GM19324 (cell line): ENCODE results near the gene TUBAL3.
"Not testable (repeated sequence)": the region's sequence is repeated elsewhere in the genome, so short reads cannot be mapped to it uniquely, and the experiment has no call there.

ENCODE experiments used
- ATAC-seq: cut with Tn5 transposase; IDR thresholded peaks from one replicate; pipeline ENCODE4 v1.9.1; 2021; ENCODE audit warnings: mild to moderate bottlenecking, moderate library complexity; ENCODE audit not compliant: unreplicated experiment, low FRiP score

The TUBAL3 gene

DNA sequence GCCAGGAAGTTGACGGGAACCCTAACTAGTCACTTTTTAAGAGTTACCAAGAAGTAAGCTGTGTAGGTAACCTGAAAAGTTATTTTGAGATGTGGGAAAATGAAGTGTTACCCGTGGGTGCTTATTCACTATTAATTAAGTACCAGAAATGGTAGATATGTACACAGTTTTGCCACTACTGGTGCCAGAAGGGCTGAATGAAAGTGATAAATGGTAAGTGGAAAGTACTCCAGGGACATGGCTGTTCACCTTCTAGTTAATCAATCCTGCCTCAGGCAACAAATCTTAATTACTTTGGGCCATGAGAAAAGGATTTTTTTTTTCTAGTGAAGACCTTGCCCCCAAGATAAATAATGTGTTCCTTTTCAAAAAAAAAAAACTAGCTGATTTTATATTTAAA, 23.5 kb upstream of the TUBAL3 start:
- ATAC-seq, result no peak

DNA sequence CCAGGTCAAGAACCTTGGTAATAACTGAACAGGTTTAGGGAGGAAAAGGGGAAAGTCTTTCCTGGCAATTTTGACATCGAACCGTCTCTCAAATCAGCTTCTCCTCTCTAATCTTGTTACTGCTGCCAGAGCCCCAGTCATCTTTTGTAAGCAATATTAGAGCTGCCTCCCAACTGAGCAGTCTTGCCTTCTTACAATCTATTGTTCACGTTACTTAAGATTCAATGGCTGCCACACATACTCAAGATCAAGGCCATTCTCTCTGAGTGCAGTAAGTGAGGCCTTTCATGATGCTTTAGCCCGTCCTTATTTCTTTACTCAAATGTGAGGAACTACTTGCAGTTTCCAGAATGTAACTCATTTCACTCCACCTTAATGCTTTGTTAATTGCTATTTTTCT, 20.1 kb upstream of the TUBAL3 start:
- ATAC-seq, result no peak

DNA sequence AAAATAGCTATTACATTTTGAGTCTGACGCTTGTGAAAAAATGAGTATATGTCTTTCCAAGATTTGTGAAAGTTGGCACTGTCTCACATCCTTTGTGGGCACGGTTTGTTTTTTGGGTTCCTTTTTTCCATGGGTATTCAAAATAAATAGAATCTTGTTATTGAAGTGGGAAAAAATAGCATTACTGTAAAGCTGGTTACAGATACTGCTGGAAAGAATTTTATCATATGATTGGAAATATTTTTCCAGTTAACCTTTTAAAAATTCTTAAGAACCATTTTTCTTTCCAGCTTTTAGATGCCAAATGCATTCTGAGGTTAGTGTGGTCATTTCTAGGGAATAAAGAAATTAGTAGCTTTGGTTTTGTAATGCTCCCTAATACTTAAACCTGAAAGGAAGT, 19.1 kb upstream of the TUBAL3 start:
- ATAC-seq, result no peak

DNA sequence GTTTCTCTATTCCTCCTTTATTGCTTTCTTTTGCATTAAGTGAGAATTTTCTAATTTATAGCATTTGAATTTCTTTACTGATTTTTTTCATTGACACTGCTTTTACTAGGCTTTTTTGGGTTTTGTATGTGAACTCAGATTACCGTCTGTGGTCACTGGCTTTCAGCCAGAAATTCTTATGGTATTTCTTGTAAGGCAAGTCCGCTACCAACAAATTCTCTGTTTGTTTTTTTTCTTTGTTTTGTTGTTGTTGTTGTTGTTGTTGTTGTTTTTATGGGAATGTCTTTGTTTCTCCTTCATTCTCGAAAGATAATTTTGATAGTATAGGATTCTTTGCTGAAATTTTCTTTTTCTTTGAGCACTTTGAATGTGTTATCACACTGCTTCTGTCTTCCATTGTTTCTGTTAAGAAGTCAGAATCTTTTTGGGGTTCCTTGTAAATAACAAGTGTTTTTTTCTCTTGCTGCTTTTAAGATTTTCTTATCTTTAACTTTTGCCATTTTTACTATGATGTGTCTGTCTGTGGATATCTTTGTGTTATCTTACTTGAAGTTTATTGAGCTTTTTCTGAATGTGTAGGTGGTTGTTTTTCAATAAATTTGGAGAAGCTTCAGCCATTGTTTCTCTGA, 15.0 kb upstream of the TUBAL3 start:
- ATAC-seq, result no peak

DNA sequence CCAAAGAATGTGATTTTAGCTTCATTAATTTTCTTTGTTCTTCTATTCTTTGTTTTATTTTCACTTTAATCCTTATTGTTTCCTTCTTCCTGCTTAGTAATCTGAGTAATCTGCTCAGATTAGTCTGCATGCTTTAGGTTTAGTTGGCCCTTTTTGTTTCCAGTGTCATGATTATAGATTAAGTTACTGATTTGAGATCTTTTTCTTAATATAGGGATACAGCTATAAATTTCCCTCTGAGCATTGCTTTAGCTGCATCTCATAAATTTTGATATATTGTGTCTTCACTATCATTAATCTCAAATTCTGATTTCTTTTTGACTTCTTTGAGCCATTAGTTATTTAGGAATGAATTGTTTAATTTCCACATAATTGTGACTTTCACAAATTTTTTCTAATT, 14.0 kb upstream of the TUBAL3 start:
- ATAC-seq, result no peak

DNA sequence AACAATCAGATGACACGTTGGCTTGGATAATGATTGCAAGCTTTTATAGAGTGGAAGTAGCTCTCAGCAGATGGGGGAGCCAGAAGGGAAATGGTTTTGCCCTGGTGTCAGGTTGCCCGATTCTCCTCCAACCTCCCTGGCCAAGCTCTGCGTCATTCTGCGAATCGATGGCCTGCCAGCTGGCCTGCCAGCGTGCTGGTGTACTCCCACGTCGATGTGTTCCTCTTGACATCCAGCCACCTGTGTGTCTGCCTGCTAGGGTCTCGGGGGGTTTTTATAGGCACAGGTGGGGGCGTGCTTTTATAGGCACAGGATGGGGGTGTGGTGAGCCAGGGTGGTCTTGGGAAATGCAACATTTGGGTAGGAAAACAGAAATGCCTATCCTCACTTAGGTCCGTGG, 12.4 kb upstream of the TUBAL3 start:
- no peak for ATAC-seq

DNA sequence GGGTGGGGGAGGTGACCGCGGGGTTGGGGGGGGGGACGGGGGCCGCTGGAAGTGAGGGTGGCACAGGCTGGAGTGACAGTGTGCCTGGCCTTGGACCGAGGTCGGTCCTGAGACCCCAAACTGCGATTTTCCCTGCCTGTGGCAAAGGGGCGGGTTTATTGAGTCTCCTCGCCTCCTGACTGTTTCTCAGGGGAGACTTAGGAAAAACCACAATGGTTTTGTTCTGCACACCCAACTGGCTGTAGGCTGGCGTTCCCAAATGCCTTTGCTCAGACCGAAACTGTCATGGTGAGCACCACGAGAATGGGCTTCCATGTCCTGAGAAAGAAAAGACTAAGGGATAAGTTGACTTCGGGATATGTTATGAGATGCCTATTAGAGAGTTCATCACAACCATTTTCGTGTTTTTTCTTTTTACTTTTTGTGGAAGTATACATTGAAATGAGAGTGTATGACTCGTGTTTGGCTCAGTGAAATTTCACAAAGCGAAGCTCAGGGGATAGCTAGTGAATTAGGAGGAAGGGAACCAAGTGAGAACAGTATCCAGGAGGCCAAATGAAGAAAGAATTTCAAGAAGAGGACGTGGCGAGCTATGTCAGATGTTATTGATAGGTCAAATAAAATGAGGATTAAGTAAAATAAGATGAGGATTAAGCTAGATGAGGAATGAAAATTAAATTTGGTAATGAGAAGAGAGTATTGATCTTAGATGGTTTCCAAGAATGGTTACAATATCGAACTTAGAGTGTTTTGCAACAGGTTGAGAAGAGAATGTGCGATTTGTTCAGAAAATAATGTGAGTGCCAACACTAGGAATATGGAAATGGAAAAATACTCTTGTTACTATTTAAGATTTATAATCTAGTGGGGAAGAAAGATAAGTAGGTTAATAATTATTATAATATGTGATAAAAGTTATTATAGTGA, 8.6 kb upstream of the TUBAL3 start:
- no peak for ATAC-seq

DNA sequence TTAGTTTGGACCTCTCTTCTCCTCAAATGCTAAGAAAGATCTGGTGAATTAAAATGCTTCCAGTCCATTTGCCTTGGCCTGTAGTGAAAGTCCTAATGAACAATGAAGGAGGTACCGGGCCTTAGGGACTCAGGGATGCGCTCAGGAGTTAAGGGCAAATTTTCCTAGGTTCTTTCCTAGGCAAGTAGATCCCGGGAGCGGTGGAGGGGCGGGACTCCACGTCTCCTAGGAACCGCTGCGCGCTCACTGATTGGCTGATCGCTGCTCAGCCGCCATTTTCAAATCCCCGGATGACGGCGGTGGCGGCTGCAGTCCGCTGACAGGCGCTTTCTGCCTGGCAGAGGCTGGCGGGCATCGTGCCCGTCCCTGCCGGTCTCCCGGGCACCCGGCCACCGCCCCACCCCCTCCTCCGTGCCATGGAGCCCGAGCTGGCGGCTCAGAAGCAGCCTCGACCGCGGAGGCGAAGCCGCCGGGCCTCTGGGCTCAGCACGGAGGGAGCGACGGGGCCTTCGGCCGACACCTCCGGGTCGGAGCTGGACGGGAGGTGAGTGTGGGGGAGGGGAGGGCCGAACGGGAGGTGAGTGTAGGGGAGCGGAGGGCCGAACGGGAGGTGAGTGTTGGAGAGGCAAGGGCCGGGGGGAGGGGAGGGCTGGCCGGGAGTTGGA, 7.8 kb upstream of the TUBAL3 start, which contains the start of gene NET1:
NET1 (plus strand) TSS at position 281 of the 665 bp plus-strand sequence; CDS start at position 417, 136 bp downstream.
- peak; percentile 96 for ATAC-seq

DNA sequence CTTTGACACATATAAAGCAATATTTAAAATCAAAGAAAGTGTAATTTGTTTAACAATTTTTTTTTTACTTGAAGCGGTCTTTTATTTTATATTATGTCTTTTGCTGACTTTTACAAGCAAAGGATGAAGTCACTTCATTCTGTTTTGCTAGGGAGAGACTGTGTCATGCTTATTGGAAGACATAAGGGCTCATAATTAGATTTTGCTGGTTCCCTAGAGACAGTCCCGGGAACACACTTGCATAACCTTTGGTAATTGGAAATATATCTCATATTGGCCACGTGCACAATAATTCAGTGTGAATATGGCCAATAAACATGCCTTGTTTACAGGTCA, 7.3 kb upstream of the TUBAL3 start:
- ATAC-seq, result no peak

DNA sequence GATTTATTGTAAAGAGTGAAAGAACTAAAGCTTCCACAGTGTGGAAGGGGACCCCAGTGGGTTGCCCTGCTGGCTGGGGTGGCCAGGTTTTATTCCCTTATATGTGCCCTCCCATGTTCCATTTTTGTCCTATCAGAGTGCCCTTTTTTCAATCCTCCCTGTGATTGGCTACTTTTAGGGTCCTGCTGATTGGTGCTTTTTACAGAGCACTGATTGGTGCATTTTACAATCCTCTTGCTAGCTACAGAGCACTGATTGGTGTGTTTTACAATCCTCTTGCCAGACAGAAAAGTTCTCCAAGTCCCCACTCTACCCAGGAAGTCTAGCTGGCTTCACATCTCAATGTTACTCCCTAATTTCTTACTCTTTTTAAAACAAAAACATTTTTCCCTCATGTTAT, 6.2 kb upstream of the TUBAL3 start:
- not testable (repeated sequence) for ATAC-seq

DNA sequence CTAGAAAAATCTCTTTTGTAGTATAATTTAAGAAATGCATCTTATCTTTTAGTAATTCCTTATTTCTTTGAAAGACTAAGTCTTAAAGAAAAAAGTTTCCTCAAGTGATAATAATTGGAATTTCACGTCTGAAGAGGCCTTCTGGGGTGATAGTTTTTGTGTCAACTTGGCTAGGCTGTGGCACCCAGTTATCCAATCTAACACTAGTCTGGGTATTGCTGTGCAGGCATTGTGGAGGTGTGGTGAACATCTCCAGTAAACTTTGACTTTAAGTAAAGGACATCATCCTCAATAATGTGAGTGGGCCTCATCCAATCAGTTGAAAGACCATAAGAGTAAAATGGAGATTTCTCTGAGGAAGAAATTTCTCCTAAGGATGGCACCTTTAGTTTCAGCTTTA, 2.3 kb upstream of the TUBAL3 start:
- ATAC-seq, result no peak

DNA sequence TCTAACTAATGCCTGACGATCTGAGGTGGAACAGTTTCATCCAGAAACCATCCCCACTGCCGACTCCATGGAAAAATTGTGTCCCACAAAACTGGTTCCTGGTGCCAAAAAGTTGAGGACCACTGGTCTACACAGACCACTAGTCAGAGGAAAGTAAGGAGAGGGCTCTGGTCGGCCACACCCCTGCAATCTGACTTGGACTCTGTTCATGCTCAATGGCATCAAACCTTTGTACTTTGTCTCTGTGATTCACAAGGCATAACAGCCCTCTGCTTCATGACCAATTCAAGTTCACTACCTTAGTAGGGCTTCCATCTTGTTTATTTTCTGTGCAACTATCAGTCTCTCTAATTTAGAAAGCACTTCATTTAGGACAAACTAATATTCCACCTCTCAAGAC, 1.8 kb downstream of the TUBAL3 start:
- no peak for ATAC-seq

DNA sequence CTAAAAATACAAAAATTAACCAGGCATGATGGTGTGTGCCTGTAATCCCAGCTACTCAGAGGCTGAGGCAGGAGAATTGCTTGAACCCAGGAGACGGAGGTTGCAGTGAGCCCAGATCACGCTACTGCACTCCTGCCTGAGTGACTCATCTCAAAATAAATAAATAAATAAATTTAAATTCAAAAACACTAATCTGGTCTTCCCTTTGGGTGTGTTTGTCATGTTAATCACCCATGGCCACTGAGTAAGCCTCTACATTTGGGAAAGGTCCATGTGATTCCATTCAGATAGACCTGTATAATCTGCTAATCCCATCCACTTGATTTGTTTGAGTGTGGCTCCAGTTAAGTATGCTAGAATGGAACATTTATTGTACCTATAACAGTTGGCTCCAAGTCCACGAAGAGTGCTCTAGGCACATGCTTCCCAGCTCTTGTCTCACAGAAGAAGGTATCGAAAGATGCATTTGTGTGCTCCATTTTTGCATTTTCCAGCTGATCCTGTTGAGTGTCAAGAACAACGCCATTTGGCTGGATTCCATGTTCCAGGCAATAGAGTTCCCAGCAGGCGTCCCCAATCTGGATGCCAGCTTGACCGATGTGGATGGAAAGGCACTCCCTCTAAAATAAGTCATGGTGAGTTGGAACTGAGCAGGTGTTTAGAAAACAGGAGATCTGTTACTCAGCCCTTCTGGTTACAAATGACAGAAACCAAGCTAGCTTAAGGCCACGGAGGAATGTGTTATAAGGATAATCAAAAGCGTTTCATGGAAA, 4.0 kb downstream of the TUBAL3 start:
- ATAC-seq, result no peak

DNA sequence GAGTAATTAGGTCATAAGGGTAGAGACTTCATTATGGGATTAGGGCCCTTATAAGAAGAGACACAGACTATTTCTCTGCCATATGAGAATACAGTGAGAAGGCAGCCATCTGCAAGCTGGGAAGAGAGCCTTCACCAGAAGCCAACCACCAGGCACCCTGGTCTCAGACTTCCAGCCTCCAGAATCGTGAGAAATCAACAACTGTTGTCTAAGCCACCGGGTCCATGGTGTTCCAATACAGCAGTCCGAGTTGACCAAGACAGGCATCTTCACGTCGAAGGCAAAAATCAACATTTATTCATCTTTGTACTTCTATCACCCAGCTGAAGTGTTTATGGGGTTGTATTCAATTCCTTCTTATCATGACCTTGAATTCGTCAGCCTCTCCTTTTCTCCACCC, 5.3 kb downstream of the TUBAL3 start:
- ATAC-seq, result no peak

DNA sequence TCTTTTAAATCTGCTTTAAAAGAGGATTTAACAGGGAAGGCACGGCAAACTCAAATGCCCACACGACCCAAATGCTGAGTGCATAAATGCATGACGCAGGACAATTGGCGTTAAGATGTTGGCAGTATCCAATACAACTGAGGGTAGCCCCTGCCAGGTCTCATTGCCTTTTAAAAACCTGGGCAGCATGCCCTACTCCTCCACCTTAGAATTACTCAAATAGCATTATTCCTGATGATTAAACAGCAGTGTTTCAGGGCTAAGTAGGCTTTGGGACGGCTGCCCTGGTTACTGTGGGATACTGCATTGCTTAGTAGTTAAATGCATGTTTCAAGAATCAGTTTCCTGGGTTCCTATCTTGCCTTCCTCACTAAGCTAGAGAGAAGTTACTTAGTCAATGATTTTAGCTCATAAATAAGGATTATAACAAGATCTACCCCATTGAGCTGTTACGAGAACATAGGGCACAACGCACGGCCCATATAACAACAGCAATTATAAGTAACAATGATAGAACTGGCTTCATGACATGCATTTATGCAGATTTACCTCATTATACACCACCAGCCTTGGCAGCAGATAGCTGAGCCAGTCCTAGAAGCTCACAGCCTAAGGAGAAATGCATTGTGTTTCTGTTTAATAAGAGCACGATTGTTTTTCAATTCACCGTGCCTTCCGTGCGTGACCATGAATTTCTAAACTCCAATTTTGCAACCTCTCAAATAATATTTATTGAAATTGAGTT, 7.9 kb downstream of the TUBAL3 start:
- no peak for ATAC-seq

DNA sequence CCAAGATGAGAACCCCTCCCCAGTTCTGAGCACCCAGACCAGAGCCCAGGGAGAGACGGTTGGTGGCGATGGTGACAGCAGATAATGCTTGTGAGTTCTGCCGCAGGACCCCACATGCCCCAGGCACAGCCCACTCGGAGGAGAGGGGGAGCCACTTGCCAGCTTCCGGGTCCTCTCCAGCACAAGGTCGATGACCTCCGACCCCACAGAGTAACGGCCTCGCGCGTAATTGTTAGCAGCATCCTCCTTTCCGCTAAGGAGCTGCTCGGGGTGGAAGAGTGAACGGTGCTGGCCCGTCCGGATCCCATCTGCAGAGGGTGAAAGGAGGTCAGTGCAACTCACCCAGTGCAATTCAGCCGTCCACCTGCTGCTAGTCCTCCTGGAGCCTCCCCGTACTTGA, 9.5 kb downstream of the TUBAL3 start:
- no peak for ATAC-seq

DNA sequence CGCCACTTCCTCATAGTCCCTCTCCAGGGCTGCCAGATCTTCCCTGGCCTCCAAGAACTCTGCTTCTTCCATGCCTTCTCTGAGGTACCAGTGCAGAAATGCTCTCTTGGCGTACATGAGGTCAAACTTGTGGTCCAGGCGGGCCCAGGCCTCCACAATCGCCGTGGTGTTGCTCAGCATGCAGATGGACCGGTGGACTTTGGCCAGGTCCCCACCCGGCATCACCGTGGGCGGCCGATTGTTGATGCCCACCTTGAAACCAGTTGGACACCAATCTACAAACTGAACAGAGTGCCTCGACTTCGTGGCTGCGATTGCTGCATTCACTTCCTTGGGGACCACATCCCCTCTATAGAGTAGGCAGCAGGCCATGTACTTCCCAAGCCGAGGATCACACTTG, 11.1 kb downstream of the TUBAL3 start:
- ATAC-seq, result no peak

DNA sequence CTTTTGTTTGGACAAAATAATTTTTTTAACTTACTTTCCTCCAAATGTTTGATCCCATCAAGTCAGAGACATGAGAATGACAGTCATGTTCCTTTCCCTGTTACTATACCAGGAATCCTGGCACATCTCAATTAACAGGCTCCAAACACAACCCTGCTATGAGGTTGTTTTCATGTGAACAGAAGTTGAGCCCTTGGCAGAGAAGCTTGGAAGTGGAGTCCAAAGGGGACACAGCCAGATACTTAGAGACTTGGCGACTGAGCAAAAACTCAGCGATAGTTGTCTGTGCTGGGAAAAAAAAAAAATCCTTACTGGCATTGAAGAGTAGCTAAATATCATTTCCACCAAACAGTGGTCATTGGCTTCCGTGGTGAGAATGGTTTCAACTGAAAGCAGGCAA, 12.8 kb downstream of the TUBAL3 start:
- no peak for ATAC-seq

DNA sequence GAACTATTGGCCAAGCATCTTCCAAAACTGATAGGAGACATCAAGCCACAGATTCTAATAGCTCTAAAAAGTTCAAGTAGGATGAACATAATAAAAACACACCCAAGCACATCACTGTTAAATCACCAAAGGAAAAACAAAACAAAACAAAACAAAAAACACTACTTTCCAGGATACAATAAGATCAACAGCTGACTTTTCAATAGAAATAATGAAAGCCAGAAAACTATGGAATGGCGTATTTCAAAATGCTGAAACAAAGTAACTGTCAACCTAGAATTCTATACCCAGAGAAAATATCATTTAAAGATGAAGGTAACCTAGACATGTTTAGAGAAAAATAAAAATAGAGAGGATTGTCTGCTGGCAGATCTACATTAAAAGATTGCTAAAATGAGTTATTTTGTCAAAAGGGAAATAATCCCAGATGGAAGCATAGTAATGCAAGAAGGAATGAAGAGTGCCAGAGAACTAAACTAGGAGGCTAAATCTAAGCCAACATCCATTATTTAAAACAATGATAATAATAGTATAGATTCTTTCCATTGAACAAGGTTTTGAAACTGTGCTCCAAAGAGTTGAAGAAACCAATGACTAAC, 13.9 kb downstream of the TUBAL3 start:
- ATAC-seq, result no peak

DNA sequence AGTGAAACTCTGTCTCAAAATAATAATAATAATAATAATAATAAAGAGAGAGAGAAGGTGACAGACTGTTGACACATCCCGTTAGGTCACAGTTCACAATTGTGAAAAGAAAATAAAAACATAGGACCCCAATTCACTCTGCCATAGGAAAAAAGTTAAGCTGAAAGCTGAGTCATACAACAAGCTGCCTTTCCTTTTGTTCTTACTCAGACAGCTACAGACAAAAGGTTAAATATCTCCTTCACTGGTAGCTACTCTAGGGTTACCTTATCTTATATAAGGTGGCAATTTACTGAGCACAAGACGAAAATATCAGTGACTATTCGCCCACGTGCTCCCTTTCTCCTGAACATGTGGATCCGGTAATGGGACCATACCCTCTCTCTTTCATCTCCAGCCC, 17.5 kb downstream of the TUBAL3 start:
- no peak for ATAC-seq
